ENCODE results near the gene DMRT1.

The DMRT1 gene

DNA sequence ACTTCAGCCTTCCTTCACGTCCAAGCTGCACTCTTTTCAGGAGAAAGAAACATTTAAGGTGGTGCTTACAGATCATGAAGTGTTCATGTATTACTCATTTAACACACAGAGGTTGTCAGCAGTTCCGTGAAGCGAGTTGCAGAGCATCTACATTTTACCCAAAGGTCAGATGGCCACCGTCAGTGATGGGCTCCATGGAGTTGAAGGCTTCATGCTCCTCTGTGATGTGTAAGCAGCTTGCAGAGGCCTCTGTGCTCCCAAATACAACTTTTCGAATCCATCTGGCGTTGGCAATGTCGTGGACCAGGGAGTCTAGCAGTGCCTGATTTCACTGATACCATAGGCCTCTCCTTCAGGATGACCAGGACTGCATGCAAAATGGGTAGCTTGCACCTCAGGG lies 81.2 kb downstream of the DMRT1 start:
- no peak for DNase-seq (ENCODE audit: low read depth)

GRCh38 chr9:926976-927375 lies 85.5 kb downstream of the DMRT1 start:
- no peak for DNase-seq (ENCODE audit: low read depth)

DNA sequence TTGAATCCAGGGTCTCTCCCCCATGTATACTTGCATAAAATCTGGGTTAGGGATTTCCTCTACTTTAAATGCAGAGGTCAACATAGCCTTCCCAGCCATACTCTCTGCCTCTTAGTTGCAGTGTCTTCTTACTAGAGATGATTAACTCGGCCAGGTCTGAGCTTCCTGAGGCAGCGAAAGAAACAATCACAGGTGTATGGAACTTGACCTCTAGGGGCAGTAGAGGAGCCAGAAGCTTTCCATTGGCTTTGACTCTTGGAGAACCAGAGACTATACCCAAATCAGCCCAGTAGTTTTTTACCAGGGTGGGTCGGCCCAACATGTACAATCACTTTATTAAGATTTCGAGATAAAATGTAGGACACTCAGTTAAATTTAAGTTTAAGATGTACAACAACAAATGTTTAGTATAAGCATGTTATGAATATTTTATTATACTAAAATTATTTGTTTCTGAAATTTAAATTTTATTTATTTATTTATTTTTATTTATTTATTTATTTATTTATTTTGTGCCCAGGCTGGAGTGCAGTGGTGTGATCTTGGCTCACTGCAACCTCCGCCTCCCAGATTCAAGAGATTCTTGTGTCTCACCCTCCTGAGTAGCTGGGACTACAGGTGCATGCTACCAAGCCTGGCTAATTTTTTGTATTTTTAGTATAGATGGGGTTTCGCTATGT lies 87.0 kb downstream of the DMRT1 start:
- DNase-seq (ENCODE audit: low read depth) = no peak

GRCh38 chr9:929719-930118 lies 88.2 kb downstream of the DMRT1 start:
- DNase-seq (ENCODE audit: low read depth) = no peak

GRCh38 chr9:933356-933755 lies 91.9 kb downstream of the DMRT1 start:
- DNase-seq (ENCODE audit: low read depth) = no peak

GRCh38 chr9:935348-935965 lies 94.0 kb downstream of the DMRT1 start:
- no peak for DNase-seq (ENCODE audit: low read depth)

GRCh38 chr9:942805-943580 lies 101.5 kb downstream of the DMRT1 start:
- DNase-seq (ENCODE audit: low read depth) = no peak

- DNase-seq (ENCODE audit: low read depth) = no peak
Measured at GRCh38 chr9:947985-948384, 106.5 kb downstream of the DMRT1 start.

DNA sequence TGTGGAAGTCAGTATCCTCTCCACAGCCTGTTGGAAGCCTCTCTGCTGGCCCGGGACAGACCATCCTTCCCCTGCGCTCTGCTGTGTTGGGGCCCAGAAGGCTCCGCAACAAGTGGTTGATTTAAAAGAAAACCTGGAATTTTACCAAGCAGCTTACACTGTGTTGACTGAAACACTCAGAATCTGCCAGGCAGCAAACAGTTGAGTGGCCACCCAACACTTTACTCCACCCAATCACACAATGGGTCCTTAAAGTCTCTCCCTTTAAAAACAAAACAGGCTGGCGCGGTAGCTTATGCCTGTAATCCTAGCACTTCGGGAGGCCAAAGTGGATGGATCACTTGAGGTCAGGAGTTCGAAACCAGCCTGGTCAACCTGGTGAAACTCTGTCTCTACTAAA lies 107.0 kb downstream of the DMRT1 start:
- DNase-seq (ENCODE audit: low read depth) = no peak

DNA sequence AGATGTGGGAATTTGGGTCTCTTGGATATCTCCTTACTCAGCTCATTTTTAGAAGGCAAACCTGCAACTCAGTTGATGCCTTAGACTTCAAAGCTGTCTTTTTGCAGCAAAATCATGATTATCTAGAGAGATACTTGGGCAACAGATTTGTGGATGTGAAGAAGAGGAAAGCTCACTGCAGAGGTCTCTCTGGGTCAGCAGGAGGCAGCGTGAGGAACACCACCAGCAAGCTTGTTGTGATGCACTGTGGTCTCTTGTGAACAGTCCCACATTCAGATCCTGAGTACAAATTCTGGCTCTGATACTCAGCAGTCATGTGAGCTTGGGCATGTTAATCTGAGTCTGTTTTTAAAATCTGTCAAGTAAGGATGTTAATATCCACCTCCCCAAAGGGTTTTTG lies 108.6 kb downstream of the DMRT1 start:
- DNase-seq (ENCODE audit: low read depth) = no peak

GRCh38 chr9:952546-952945 lies 111.0 kb downstream of the DMRT1 start:
- DNase-seq (ENCODE audit: low read depth) = no peak

DNA sequence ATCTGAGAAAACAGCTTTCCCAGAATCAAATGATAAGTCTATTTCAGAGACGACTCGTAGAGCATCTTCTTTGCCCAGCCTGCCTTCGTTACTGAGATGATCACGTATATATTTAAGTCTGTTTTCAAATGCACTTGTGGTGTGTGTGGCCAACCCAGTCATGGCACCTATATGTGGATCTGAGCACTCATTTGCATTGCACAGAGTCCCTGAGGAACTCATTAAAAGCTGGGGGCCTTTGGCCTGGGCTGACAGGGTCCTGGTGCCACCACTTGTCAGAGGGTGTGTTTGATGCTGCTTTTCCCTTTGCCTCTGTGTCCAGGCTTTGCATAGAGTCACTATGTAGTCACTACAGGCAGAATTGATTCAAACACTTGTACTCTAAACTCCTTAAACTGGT lies 117.6 kb downstream of the DMRT1 start:
- no peak for DNase-seq (ENCODE audit: low read depth)

GRCh38 chr9:959914-960313 lies 118.4 kb downstream of the DMRT1 start:
- no peak for DNase-seq (ENCODE audit: low read depth)

GRCh38 chr9:962023-962422 lies 120.5 kb downstream of the DMRT1 start:
- DNase-seq (ENCODE audit: low read depth) = no peak

- no peak for DNase-seq (ENCODE audit: low read depth)
Measured at GRCh38 chr9:965497-965896, 124.0 kb downstream of the DMRT1 start.

GRCh38 chr9:966870-967269 lies 125.4 kb downstream of the DMRT1 start:
- no peak for DNase-seq (ENCODE audit: low read depth)

GRCh38 chr9:967436-967835 lies 125.9 kb downstream of the DMRT1 start:
- no peak for DNase-seq (ENCODE audit: low read depth)

DNA sequence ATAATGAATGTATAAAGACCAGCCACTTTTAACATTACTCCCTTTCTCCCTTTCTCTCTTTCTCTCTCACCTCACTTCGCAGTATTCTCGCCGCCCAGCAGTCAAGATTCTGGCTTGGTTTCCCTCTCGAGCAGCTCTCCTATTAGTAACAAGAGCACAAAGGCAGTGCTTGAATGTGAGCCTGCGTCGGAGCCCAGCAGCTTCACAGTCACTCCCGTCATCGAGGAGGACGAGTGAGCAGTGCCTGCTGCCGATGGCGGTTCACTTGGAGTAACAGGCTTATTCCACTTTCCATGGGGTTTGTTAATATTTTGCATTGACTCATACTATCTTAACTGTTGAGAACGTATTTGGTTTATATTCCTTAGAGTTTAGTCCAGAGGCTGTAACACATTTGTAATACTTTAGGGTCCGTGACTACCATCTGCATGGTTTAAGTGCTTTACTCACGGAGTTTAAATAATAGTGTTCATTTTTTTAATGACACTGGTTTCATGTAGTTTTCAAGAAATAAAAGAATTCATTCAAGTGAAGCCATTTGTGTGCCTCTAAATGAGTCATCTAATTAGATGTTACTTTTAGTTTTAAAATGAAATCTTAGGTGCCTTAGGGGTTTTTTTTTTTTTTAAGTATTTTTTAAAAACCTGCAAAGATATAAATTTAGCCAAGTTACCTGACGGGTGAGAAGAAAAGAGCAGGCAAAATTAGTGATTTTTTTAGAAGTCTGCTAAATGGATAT lies 126.6 kb downstream of the DMRT1 start:
- DNase-seq (ENCODE audit: low read depth) = no peak

- no peak for DNase-seq (ENCODE audit: low read depth)
Measured at GRCh38 chr9:969310-970150, 128.0 kb downstream of the DMRT1 start.

- no peak for DNase-seq (ENCODE audit: low read depth)
Measured at GRCh38 chr9:970151-970996, 128.9 kb downstream of the DMRT1 start.

Data from stimulated activated CD8-positive, alpha-beta memory T cell treated with anti-CD3 and anti-CD28 coated beads, Interleukin-4, amount 100 ng/mL, for 24 hours (primary cell).